Stimulated activated naive CD4-positive, alpha-beta T cell treated with Interleukin-2 at 50 U/mL for 16 hours (primary cell): ENCODE measurements around the gene MIAT.
A peak's percentile ranks its signal among the peaks of the same experiment; 100 is the strongest.
"Not testable (repeated sequence)": the region's sequence is repeated elsewhere in the genome, so short reads cannot be mapped to it uniquely, and the experiment has no call there.

ENCODE experiments used
- DNase-seq: peaks from one replicate; lab custom pipeline; 2025; lab: John Stamatoyannopoulos, UW

Gene MIAT

GRCh38 chr22:26656891-26657851 is at the start of gene MIAT:
Gene MIAT, plus strand, starts transcription at chr22:26657588.
- DNase-seq: peak; percentile 70

- no peak for DNase-seq
These were observed 49.3 kb upstream of the MIAT start for GRCh38 chr22:26608129-26608528.

GRCh38 chr22:26609287-26609686 is 48.1 kb upstream of the MIAT start:
- no peak for DNase-seq

- DNase-seq: peak; percentile 55
These were observed 47.1 kb upstream of the MIAT start for GRCh38 chr22:26610072-26610958.

GRCh38 chr22:26610996-26611395 is 46.4 kb upstream of the MIAT start:
- no peak for DNase-seq

GRCh38 chr22:26612652-26613051 is 44.7 kb upstream of the MIAT start:
- no peak for DNase-seq

- not testable (repeated sequence) for DNase-seq
These were observed 43.6 kb upstream of the MIAT start for GRCh38 chr22:26613753-26614152.

- no peak for DNase-seq
These were observed 43.1 kb upstream of the MIAT start for GRCh38 chr22:26614322-26614721.

GRCh38 chr22:26615149-26615548 is 42.2 kb upstream of the MIAT start:
- no peak for DNase-seq

- DNase-seq: no peak
These were observed 41.5 kb upstream of the MIAT start for GRCh38 chr22:26615830-26616435.

GRCh38 chr22:26616650-26617049 is 40.7 kb upstream of the MIAT start:
- DNase-seq: no peak

GRCh38 chr22:26617271-26618199 is 39.9 kb upstream of the MIAT start, which contains the start of gene CRYBB1:
Gene CRYBB1, minus strand, starts transcription at chr22:26618027. Its CDS starts 1,708 bp downstream, at chr22:26616319.
- no peak for DNase-seq

GRCh38 chr22:26618455-26618854 is 38.9 kb upstream of the MIAT start:
- DNase-seq: no peak

- DNase-seq: no peak
These were observed 37.9 kb upstream of the MIAT start for GRCh38 chr22:26619510-26619909.

- DNase-seq: no peak
These were observed 37.2 kb upstream of the MIAT start for GRCh38 chr22:26620197-26620596.

- DNase-seq: no peak
These were observed 35.7 kb upstream of the MIAT start, which contains the start of gene CRYBA4 for GRCh38 chr22:26621663-26622062. Gene CRYBA4, plus strand, starts transcription at chr22:26621963. Its CDS starts 634 bp downstream, at chr22:26622597.

- DNase-seq: no peak
These were observed 33.4 kb upstream of the MIAT start for GRCh38 chr22:26623984-26624383.

- DNase-seq: no peak
These were observed 32.6 kb upstream of the MIAT start for GRCh38 chr22:26624803-26625202.

- DNase-seq: no peak
These were observed 27.2 kb upstream of the MIAT start for GRCh38 chr22:26629988-26630761.

- DNase-seq: no peak
These were observed 26.1 kb upstream of the MIAT start for GRCh38 chr22:26631282-26631681.
